ENCODE data around the gene LPCAT2. TPM values are rescaled to one million over a fixed set of nuclear protein-coding genes. Genes with fewer than 3 reads are reported as not detected.

LPCAT2 gene
- total and polyA plus RNA-seq, 2 of the 13 experiments (the other 11 are each of a cell fraction or from before 2014, with no cell fraction given), result 9.9 to 17.6 TPM

- peak; percentile 96 for TF ChIP-seq ZBTB20 (CRISPR knock-in tag; IDR thresholded peaks at IDR 0.05; ENCODE audit: borderline replicate concordance, low read depth)
- TF ChIP-seq TFDP2 (CRISPR knock-in tag; IDR thresholded peaks at IDR 0.05), result peak; percentile 48; the same call in 1 of the 2 replicates
- no peak for TF ChIP-seq ZNF83 (CRISPR knock-in tag; IDR thresholded peaks at IDR 0.05; ENCODE audit: borderline replicate concordance)
- peak; percentile 90 for TF ChIP-seq CREM (IDR thresholded peaks at IDR 0.05)
- no peak for TF ChIP-seq CREM (CRISPR knock-in tag; IDR thresholded peaks at IDR 0.05)
- peak in 1 of 2 experiments; percentile 81; a peak in 1 of 4 replicates for TF ChIP-seq REST (IDR thresholded peaks at IDR 0.05; ENCODE audit: borderline replicate concordance in 1 of 2, low read depth in 1 of 2, low read length in 2 of 2)
- no peak for TF ChIP-seq IKZF1 (IDR thresholded peaks at IDR 0.05)
- no peak for TF ChIP-seq GLMP (CRISPR knock-in tag; IDR thresholded peaks at IDR 0.05; ENCODE audit: borderline replicate concordance)
- TF ChIP-seq ARNT (IDR thresholded peaks at IDR 0.05), result no peak
- TF ChIP-seq ZNF687 (CRISPR knock-in tag; IDR thresholded peaks at IDR 0.05), result peak; percentile 93
- peak; percentile 84 for TF ChIP-seq USF2 (IDR thresholded peaks at IDR 0.05; ENCODE audit: low read depth, low read length)
- peak; percentile 86; the same call in 1 of the 2 replicates for TF ChIP-seq USF2 (CRISPR knock-in tag; IDR thresholded peaks at IDR 0.05; ENCODE audit: borderline replicate concordance)
- peak; percentile 97 for TF ChIP-seq ZNF691 (CRISPR knock-in tag; IDR thresholded peaks at IDR 0.05; ENCODE audit: borderline replicate concordance, low read depth)
- peak; percentile 76; the same call in 1 of the 2 replicates for TF ChIP-seq KDM3A (CRISPR knock-in tag; IDR thresholded peaks at IDR 0.05; ENCODE audit: low read depth)
Observed at GRCh38 chr16:55622930-55623561, 114.2 kb downstream of the LPCAT2 start (continued).

Data from HepG2 (cell line).